ENCODE data around the gene MTUS2. TPM values are rescaled to one million over a fixed set of nuclear protein-coding genes. Genes with fewer than 3 reads are reported as not detected.
A peak's percentile ranks its signal among the peaks of the same experiment; 100 is the strongest.

The MTUS2 gene
- polyA plus RNA-seq, 10 donors = 16.9 to 35.5 (median 25.8) TPM

GRCh38 chr13:29482504-29482903 is 662.4 kb downstream of the MTUS2 start:
- no peak for DNase-seq

GRCh38 chr13:29483211-29483610 is 663.1 kb downstream of the MTUS2 start:
- DNase-seq = no peak

GRCh38 chr13:29483623-29484022 is 663.5 kb downstream of the MTUS2 start:
- DNase-seq = no peak

DNA sequence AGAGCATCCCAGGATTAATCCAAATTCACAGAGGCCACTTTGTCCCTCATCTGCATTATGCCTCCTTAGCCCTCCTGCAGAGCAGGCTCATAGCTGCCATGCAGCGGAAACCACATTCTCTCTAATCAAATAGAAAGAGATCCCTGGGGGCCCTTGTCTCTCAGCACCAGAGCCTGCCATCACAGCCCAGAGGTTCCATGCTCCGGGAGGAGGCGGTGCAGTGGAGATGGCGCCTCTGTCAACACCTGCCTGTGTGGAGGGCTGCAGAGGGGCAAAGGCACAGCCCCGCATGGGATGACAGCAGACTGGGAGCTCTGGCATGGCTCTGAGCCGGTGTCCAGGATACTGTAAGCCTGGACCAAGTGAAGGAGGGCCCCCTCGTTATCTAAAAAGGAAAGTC is 664.1 kb downstream of the MTUS2 start:
- DNase-seq = no peak

DNA sequence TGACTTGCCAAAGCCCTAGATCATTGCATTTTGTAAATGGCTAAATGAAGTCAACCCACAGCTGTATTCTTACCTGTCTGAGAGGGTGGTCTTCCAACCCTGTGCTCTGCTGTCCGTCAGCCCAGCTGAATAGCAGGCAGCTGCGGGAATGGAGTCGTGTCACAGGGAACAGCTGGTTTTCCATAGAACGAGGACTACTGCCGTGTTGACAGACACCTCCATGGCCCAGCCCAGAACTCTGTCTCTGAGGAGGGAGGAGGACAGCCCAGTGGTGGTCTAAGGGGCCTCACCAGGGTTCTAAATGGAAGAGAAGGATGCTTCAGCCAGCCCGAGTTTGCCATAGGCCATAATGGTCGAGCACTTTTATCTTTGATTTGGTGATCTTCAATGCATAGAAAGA is 664.7 kb downstream of the MTUS2 start:
- DNase-seq = no peak

- DNase-seq = no peak
Observed at GRCh38 chr13:29486551-29486950, 666.4 kb downstream of the MTUS2 start.

GRCh38 chr13:29487466-29488454 is 667.6 kb downstream of the MTUS2 start:
- DNase-seq = no peak

DNA sequence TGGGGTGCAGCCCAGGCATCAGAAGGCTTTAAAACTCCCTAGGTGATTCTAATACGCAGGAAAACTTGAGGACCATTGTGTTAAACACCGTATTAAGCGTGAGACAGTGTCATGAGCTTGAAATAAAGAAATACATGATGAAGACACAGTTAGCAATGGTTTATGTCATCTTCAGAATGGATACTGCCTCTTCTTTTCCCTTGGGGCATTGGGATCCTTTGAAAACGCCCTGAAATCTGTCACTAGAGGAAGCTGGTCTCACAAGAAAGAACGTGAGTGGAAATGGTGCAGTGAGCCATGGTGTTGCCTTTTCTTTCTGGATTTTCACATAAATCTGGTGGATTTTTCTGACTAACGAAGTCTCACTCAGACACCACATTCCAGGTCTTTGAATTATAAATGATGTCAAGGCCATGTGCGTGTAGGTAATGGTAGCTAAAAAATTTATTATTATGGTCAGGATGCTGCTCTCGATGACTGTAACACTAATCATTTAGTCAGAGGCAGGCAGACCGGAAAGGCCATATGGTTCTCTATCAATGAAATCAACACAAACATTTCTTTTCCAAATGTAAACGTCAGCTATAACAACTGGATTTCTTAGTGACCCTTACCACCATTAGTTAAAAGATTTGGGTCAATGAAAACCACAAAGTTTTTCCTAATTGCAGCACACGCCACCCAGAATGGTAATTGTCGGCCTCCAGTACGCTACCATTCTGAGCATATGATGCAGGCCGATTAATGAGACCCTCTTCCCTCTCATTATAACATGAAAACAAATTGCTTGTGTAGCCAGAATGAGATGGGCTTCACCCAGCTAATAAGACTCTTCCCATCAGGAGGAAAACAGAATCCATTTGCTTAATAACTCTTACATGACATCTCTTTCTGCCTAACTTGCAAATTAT is 669.8 kb downstream of the MTUS2 start:
- no peak for DNase-seq

DNA sequence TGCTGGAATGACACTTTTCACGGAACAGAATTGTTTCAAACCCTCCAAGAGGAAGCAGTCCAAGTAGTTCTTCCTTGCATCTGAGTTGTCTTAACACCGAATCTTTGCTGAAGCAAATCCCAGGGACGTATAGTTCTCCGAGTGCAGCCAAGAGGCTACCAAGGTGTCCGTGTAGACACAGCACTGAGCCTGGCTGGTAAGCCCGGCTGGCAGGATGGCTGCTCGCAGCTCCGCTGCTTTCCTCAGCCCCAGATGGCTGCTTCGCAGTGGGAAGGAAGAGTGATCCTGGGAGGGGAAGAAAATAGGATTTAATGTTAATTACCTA is 670.4 kb downstream of the MTUS2 start:
- DNase-seq = no peak

GRCh38 chr13:29491248-29491647 is 671.1 kb downstream of the MTUS2 start:
- DNase-seq = no peak

- no peak for DNase-seq
Observed at GRCh38 chr13:29493796-29494195, 673.7 kb downstream of the MTUS2 start.

DNA sequence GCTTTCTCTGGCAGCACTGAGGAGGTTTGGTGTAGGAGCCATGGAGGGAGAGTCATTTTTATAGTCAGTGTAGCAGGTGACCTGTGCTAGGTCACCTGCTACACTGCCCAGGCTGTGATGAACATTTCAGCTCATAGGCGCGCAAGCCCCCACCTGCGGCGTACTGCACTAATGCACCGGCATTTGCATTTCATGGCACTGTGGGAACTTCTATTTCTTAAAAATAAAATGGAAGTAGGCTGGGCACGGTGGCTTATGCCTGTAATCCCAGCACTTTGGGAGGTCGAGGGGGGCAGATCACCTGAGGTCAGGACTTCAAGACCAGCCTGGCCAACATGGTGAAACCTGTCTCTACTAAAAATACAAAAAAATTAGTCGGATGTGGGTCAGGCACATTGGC is 674.4 kb downstream of the MTUS2 start:
- no peak for DNase-seq

DNA sequence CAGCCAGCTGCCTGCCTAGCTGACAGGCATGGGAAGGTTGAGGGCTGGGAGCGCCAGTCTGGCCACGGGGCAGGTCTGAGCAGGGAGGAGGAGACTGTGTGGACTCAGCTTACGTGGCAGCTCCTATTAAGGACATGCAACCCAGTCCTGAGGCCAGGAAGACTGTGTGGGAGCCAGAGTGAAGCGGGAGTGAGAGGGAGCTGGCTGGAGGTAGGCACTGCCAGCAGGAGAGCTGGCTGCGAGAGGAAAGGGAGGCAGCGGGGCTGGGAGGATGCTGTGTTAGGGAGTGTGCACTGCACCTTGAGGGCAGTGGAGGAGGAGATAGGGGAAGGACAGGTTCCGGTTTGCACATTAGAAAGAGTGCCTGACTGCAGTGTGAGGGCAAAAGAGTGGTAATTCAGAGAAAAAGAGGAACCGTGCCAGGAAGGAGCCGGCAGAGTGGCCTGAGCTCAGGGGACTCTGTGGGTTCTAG is 676.1 kb downstream of the MTUS2 start:
- no peak for DNase-seq

- DNase-seq = peak; percentile 74 to 94 (median 81)
Observed at GRCh38 chr13:29497137-29497654, 677.1 kb downstream of the MTUS2 start.

GRCh38 chr13:29498426-29499040 is 678.4 kb downstream of the MTUS2 start:
- DNase-seq = no peak

- peak in 1 of 3 donors; percentile 32 for DNase-seq
Observed at GRCh38 chr13:29499506-29500165, 679.5 kb downstream of the MTUS2 start.

GRCh38 chr13:29500386-29500785 is 680.2 kb downstream of the MTUS2 start:
- DNase-seq = no peak

DNA sequence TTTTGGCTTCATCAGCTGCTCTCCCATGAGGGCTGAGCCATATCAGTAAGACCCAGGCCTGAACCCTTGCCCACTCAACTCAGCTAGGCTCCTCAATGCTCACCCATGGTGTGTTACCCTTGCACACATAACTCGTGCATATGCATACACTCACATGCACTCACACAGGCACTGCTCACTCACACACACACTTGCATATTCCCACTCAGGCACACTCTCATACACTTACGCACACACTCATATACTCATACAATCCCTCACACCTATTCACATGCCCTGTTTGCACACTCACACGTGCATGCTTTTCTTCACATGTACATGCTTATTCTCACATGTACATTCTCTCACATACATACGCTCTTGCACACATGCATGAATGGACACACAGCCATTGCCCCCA is 681.5 kb downstream of the MTUS2 start:
- DNase-seq = no peak

DNA sequence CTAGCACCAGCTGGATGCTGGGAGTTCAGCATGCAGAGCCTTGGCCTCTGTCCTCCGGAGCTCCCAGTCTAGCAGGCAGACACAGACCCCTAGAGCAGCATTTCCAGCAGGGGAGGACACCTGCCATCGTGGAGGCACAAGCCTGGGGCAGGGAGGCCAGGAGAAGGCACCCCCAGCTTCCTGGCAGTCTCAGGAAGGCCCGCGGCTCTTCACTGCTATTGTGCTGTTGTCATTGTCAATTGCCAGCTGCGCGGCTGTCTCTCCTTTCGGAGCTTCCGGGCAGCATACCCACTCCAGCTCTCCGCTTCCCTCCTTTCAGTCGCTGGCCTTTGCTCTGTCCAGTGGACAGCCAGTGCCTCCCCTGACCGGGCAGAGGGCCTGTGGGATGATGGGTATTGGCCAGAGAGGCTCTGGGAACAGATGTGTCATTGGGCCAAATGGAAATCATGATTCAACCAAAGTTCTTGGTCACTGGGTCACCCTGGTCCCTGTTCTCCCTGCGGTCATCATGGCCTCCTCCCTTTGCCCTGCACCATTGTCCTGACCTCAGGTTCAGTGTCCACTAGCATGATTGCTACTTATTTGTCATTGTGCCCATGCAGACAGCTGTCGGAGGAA is 682.4 kb downstream of the MTUS2 start:
- no peak for DNase-seq

GRCh38 chr13:29503041-29503837 is 683.1 kb downstream of the MTUS2 start:
- DNase-seq = no peak
